NCI-H345 treated with DMSO at 0.1 percent for 48 hours (cell line): ENCODE data around the gene WDTC1.
A peak's percentile ranks its signal among the peaks of the same experiment; 100 is the strongest.

Source experiments
- DNase-seq: peaks from one replicate; lab custom pipeline; 2025; ENCODE audit not compliant: unreplicated experiment; lab: John Stamatoyannopoulos, UW

WDTC1 gene

DNA sequence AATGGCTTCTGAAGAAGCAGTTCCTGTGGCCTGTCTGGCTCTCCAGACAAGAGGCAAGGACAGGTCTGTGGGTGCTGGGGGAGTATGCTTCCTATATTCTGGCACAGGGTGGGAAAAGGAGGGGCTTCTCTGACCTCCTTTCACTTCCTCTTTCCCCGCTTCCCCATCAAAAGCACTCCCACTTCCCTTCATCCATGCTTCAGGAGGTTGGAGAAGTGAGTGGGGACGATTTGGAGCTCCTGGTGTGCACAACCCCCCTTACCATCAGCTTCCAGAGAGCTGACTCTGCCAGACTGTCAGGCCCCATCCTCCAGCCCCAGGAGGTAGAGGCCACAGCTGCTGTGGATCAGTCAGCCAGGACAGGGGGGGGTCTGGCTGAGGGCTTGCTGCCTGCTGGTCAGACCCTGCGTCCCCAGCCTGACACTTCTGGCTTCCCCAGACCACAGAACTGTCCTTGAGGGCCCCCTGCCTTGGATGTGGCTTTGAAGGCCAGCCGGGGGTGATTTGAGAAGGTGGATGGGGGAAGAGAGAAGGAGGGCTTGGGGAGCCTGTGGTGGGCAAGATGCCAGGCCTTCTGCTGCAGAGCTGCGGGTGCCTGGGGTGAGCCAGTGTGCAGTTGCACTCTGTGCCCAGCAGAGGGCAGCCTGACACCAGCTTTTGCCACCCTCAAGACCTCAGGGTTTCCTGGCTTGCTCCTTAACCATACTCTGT lies 66.1 kb downstream of the WDTC1 start:
- DNase-seq = peak; percentile 86

GRCh38 chr1:27301052-27301422 lies 66.6 kb downstream of the WDTC1 start:
- no peak for DNase-seq

DNA sequence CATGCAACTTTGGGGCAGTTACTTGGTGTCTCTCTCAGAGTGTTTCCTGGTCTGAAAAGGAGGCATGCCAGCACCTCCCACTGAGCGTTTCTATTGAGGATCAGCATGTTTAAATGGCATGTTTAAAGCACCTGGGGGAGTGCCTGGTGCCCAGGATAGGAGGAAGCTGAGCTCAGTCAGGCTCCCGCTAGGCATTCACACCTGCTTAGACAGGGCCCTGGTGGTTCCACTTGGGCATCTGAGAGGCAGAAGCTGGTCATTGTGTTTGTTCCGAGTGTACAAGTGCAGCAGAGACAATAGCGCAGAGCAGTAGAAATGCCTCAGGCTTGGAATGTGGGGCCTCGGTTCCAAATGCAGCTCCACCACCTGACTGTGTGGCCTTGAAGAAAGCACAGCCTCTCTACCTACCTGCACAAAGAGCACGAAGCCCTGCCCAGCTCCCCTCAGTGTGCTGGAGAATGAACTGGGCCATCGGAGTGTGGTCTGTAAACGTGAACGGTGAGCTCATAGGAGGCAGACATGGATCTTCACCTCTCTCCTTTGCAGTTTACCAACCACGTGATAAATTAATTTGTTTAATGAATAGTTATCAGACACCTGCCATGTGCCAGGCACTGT lies 67.3 kb downstream of the WDTC1 start:
- peak; percentile 96 for DNase-seq

DNA sequence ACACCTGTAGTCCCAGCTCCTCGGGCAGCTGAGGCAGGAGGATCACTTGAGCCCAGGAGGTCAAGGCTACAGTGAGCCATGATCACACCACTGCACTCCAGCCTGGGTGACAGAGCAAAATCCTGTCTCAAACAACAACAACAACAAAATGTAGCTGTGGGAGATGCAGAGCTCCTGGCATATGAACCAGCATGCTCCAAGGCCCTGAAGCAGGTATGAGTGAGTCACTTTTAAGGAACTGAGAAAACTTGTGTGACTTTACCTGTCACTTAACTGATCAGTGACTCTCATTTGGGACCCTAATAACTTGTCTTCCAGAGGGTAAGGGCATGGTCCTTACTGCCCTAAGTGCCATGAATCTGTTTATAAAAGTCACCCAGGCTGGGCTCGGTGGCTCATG lies 68.2 kb downstream of the WDTC1 start:
- DNase-seq = no peak

DNA sequence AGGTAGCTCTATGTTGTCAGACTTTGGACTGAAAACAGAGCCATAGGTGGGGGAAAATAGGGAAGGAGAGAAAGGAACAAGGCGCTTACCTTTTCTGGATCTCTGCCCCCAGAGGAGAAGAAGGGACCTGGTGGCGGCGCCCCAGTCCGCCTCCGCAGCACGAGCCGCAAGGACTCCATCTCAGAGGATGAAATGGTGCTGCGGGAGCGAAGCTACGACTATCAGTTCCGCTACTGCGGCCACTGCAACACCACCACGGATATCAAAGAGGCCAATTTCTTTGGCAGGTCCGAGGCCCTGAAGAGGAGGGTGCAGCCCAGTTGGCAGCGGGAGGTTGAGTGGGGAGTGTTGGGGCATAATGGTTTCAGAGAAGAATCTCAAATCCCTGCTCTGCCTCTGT lies 69.1 kb downstream of the WDTC1 start:
- no peak for DNase-seq

DNA sequence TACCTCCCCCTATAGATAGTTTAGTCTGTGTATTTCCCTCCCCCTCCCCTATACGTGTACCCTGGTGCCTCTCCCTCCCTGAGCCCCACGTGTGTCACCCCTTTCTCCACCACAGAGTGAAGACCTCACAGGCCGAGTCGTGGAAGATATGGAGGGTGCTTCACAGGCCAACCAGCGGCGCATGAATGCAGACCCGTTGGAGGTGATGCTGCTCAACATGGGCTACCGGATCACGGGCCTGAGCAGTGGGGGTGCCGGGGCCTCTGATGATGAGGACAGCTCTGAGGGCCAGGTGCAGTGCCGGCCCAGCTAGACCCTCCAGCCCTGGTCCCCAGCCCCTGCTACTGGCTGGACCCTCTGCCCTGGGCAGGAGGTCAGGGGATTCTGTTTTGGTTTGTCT lies 71.6 kb downstream of the WDTC1 start:
- no peak for DNase-seq

GRCh38 chr1:27306892-27307761 lies 72.7 kb downstream of the WDTC1 start:
- DNase-seq = peak; percentile 93

GRCh38 chr1:27307874-27308598 lies 73.6 kb downstream of the WDTC1 start:
- DNase-seq = peak; percentile 38

- DNase-seq = no peak
Measured at GRCh38 chr1:27314169-27314568, 79.7 kb downstream of the WDTC1 start.

DNA sequence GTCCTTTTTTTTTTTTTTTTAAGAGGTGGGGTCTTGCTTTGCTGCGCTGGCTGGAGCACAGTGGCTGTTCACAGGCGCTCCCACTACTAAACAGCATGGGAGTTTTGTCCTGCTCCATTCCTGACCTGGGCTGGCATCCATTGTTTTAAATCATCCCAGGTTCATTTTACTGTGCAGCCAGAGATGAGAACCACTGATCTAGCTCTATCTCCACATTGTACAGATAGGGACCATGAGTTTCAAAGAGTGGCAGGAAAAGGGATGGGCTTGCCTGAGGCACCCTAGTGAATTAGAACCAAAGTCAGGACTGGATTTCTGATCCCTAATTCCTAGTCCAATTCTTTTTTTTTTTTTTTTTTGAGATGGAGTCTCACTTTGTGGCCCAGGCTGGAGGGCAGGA lies 80.3 kb downstream of the WDTC1 start:
- DNase-seq = no peak

- no peak for DNase-seq
Measured at GRCh38 chr1:27316860-27317259, 82.4 kb downstream of the WDTC1 start.

DNA sequence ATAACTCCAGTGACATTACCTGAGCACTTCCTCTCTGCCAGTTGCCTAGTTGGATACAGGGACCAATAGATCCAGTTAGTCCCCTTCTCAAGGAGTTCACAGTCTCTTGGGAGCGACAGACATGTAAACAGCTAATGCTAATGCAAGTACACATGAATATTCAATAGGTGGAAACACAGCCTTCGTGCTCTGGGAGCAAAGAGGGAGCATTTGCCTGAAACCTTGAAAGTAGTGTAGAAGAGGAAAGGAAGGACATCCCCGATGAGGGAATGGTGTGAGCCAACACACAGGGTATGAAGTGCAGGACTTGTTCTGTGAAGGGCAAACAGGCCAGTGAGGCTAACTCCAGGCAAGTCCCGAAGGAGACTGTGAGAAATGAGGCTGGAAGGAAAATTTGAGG lies 83.7 kb downstream of the WDTC1 start:
- no peak for DNase-seq

DNA sequence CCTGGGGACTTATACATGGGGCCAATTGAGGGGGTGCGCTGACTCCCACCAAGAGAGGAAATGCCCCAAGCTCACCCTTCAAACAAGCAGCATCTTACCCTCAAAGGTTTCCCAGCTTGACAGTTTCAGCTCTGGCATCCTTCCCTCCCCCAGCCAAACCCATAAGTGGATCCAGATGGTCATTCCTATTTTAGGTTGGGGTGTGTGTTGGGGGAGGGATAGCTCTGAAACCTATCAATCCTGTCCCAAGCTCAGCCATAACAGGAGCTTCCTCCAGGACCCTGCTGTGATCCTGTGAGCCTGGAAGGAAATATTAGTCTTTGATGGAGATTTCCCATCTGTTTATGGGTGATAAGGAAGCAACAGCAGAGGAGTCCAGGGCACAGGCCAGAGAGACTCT lies 84.2 kb downstream of the WDTC1 start:
- DNase-seq = no peak

GRCh38 chr1:27321813-27322568 lies 87.6 kb downstream of the WDTC1 start, which contains the start of gene TMEM222:
TMEM222 (plus strand) TSS chr1:27322163; CDS start chr1:27322198, 35 bp downstream.
- DNase-seq = peak; percentile 92

DNA sequence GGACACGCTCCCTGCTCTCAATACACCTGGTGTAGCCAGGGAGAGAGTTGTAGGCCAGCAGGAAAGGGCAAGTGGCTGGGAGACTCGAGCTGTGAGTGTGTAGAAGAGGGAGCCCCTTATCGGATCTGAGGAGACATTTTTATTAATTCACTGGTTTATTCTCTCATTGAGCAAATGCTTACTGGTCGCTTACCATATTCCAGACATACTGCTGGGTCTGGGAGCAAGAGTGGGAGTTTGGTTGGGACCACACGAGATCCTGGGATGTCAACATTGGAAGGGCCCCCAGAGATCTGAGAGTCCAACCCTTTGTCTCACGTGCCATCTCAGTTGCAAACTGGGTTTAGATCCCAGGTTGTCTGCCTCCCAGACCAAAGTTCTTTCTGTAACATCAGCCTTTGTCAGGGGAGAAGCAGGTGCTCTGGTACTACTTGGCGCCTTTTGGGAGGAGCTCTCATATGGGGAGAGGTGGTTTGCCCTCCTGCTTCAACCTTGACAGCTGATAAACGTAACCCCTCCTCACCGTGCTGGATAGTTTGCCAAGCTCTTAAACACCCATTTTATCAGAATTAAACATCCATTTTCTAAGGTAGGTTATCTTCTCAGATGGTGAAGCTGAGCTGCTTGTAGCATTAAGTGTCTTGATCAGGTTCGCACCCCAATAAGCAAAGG lies 88.3 kb downstream of the WDTC1 start:
- no peak for DNase-seq

DNA sequence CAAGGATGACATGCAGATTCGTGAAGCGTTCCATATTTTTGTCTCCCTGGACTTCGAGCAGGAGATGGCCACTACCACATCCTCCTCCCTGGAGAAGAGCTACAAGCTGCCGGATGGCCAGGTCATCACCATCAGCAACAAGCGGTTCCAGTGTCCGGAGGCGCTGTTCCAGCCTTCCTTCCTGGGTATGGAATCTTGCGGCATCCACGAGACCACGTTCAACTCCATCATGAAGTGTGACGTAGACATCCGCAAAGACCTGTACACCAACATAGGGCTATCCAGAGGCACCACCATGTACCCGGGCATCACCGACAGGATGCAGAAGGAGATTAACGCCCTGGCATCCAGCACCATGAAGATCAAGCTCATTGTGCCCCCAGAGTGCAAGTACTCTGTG lies 90.9 kb downstream of the WDTC1 start:
- no peak for DNase-seq

GRCh38 chr1:27327964-27328363 lies 93.5 kb downstream of the WDTC1 start:
- no peak for DNase-seq

DNA sequence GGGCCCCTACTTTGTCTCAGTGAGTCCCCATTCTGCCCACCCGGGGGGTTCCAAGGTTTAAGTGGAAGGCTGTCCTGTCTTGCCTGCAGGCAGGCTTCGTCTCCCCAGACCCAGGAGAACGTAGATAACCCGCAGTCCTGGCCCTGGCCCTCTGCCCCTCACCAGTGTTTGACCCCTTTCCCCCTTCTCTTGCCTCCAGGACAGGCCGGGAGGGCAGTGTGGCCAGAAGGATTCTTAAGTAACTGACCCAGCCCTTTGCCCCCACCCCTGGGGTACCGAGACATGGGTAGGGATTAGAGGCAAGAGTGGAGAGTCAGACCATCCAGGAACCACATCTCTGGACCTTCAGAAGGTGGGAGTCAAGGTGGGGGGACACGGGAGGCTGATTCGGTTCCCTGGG lies 96.4 kb downstream of the WDTC1 start:
- DNase-seq = no peak

DNA sequence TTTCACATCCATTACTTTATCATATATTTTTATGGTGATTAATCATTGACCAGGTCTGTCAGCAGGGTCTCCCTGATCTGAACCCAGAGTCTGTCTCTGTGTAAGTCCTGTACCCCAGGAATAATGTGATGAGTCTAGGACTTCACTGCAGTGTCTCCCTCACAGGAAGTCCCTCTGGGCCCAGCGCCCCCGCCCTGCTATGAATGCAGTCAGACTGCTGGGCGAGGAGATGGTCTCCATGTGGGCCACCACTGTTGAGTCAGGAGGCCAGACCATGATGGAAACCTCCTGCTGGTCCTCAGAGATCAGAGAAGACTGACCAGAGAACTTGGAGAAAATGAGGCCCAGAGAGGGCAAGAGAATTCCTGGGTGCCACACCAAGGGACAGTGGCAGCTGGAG lies 97.0 kb downstream of the WDTC1 start:
- DNase-seq = no peak

DNA sequence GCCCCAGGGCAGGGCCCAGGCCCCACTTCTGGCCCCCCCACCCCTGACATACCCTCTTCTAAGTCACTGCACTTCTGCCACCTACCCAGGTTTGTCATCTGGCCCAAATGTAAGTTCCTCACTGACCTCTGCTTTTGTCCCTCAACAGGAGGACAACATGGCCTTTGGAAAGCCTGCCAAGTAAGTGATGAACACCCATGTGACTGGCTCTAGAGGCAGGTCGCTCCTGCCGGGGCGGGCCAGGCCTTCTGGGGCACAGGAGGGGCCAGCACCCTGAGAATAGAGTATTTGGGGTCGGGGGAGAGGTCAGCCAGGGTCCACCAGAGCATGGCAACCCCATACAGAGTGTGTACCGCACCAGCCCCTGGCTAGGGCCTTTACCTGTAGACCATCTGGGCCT lies 97.5 kb downstream of the WDTC1 start:
- DNase-seq = no peak
